Kidney (tissue), 14 donors: ENCODE measurements around the gene MARVELD1. TPM values are rescaled to one million over a fixed set of nuclear protein-coding genes. Genes with fewer than 3 reads are reported as not detected.

ENCODE experiments used
- DNase-seq, 5 donors: peaks; one replicate each; pipeline ENCODE4 v3.0.0-alpha.2; 2013 to 2020
- FAIRE-seq: peaks from 2 replicates; lab custom pipeline; 2012; peaks lifted over from hg19 to GRCh38; lab: Jason Lieb, UNC
- H3K27ac ChIP-seq, 2 donors: one replicate each; pipeline ENCODE4 v1.7.0; 2013; ENCODE audit warnings: low read depth in 2 of 2, low read length in 2 of 2, inconsistent platforms in 1 of 2
- H3K27me3 ChIP-seq: one replicate; pipeline ENCODE4 v1.7.1; 2013; ENCODE audit warnings: low read length, inconsistent platforms; ENCODE audit not compliant: control insufficient read depth, insufficient read depth
- H3K36me3 ChIP-seq, 3 donors: one replicate each; pipeline versions ENCODE4 v1.7.0 to v1.7.1; 2013; ENCODE audit warnings: low read length in 3 of 3, control low read depth in 1 of 3, inconsistent platforms in 1 of 3; ENCODE audit not compliant: insufficient read depth in 3 of 3, control insufficient read depth in 2 of 3
- H3K4me1 ChIP-seq, 3 donors: one replicate each; pipeline versions ENCODE4 v1.7.0 to v1.7.1; 2013; ENCODE audit warnings: low read length in 3 of 3, inconsistent platforms in 1 of 3, low read depth in 1 of 3; ENCODE audit not compliant: control insufficient read depth in 2 of 3, insufficient read depth in 2 of 3
- H3K4me3 ChIP-seq, 3 donors: one replicate each; pipeline versions ENCODE4 v1.7.0 to v1.8.1; 2013; ENCODE audit warnings: low read length in 3 of 3, control low read depth in 1 of 3, inconsistent platforms in 1 of 3
- H3K9ac ChIP-seq, 3 donors: one replicate each; pipeline versions ENCODE4 v1.7.0 to v1.7.1; 2013; ENCODE audit warnings: low read length in 3 of 3, control low read depth in 1 of 3, inconsistent platforms in 1 of 3
- H3K9me3 ChIP-seq, 3 donors: one replicate each; pipeline versions ENCODE4 v1.7.0 to v1.7.1; 2013; ENCODE audit warnings: low read length in 3 of 3, control low read depth in 1 of 3, inconsistent platforms in 1 of 3; ENCODE audit not compliant: control insufficient read depth in 2 of 3, insufficient read depth in 1 of 3
- CTCF ChIP-seq: IDR thresholded peaks from 3 replicates; pipeline ENCODE4 v1.5.1; 2012; ENCODE audit warnings: mild to moderate bottlenecking, moderate library complexity, borderline replicate concordance; ENCODE audit not compliant: insufficient read depth; ENCODE audit errors: extremely low read depth
- intact Hi-C: fragments of 100-400 bp; cut with DNase I; formaldehyde crosslinking; loops from one replicate; pipeline ENCODE4 v1.11.1; 2022
- polyA plus RNA-seq: library from polyadenylated mRNA; stranded (reverse); fragments of 350-450 nt; fragmentation: Illumina TruSeq; extraction: RNeasy Lipid Tissue Mini Kit (QIAGEN cat#74804); gene quantifications from one replicate; pipeline ENCODE4 v1.2.3, GENCODE V29; 2014; ENCODE audit warnings: low read depth, low replicate concordance; ENCODE audit not compliant: insufficient read depth
- total RNA-seq: library from RNA; stranded (reverse); fragmentation: NEBNext Ultra II Directional; extraction: Animal tissue kit (Norgen Biotek cat#: 25700); gene quantifications from one replicate; pipeline ENCODE4 v1.2.1, GENCODE V29; 2021
- donor health status: control.
- donor health status: control.
- donor health status: control.
- donor health status: control.
- donor health status: control.
- donor health status: DM: yes; HTN: yes; CAD: no.
- donor health status: Normal renal cell carcinoma (clear cell type).

Gene MARVELD1
- total and polyA plus RNA-seq, 2 donors from 2014 or later: 8.3 to 43.2 TPM

GRCh38 chr10:97740613-97741012, 27.1 kb downstream of the MARVELD1 start:
- H3K9ac ChIP-seq: no peak overlapping the region
- intact Hi-C loops: no loop called here
- FAIRE-seq: no peak
- H3K4me3 ChIP-seq: no peak overlapping the region
- no peak for TF ChIP-seq CTCF
- DNase-seq: no peak
- H3K9me3 ChIP-seq: no peaks in the 10 kb centered on the region
- peaks cover 2 to 17% (median 10%) of the 10 kb centered on the region in 3 donors for H3K4me1 ChIP-seq
- H3K36me3 ChIP-seq: peaks cover 2 to 27% (median 15%) of the 10 kb centered on the region in 3 donors
- H3K27ac ChIP-seq: no peak overlapping the region
- no peaks in the 10 kb centered on the region for H3K27me3 ChIP-seq

- no peaks in the 10 kb centered on the region for H3K9me3 ChIP-seq
- H3K4me3 ChIP-seq: no peak overlapping the region
- no peak overlapping the region for H3K27ac ChIP-seq
- H3K27me3 ChIP-seq: no peaks in the 10 kb centered on the region
- DNase-seq (no peak), FAIRE-seq (no peak)
- H3K36me3 ChIP-seq: peaks cover 2 to 38% (median 26%) of the 10 kb centered on the region in 3 donors
- no peak for TF ChIP-seq CTCF
- intact Hi-C loops: no loop called here
- H3K4me1 ChIP-seq: peaks cover 0 to 8% (median 0%) of the 10 kb centered on the region in 3 donors
- H3K9ac ChIP-seq: no peak overlapping the region
These were observed 29.8 kb downstream of the MARVELD1 start for GRCh38 chr10:97743169-97743943.

GRCh38 chr10:97744405-97745035, 31.0 kb downstream of the MARVELD1 start:
- TF ChIP-seq CTCF: no peak
- DNase-seq: no peak
- FAIRE-seq: no peak
- intact Hi-C loops: no loop called here
- H3K27ac ChIP-seq: no peak overlapping the region
- no peaks in the 10 kb centered on the region for H3K27me3 ChIP-seq
- peaks cover 4 to 45% (median 34%) of the 10 kb centered on the region in 3 donors for H3K36me3 ChIP-seq
- no peaks in the 10 kb centered on the region for H3K9me3 ChIP-seq
- H3K4me1 ChIP-seq: peaks cover 0 to 4% (median 0%) of the 10 kb centered on the region in 3 donors
- H3K4me3 ChIP-seq: no peak overlapping the region
- no peak overlapping the region for H3K9ac ChIP-seq
